GM12878 (cell line): ENCODE measurements around the gene FBXL15. TPM values are rescaled to one million over a fixed set of nuclear protein-coding genes. Genes with fewer than 3 reads are reported as not detected.

Experiments used
- ATAC-seq: fragments of 200-7000 bp; cut with Tn5 transposase; 3 replicates; pipeline ENCODE4 v1.9.1; 2020; ENCODE audit warnings: mild to moderate bottlenecking, moderate library complexity
- BruUV-seq: library from RNA; stranded (reverse); fragments of 400-500 nt; replicated peaks from 2 replicates; lab custom pipeline; 2021; lab: Mats Ljungman, UMichigan
- CTCF ChIA-PET: fragments of 300-600 bp; sonication (Branson Sonifier 250); formaldehyde crosslinking; extraction: SDS; loops from one replicate; lab custom pipeline; 2021; ENCODE audit warnings: inconsistent platforms; lab: Yijun Ruan, JAX
- POLR2A ChIA-PET: fragments of 350-600 bp; formaldehyde crosslinking; extraction: SDS; loops from one replicate; lab custom pipeline; 2021; ENCODE audit warnings: inconsistent platforms; lab: Charles Lee
- RAD21 ChIA-PET: fragments of 300-600 bp; sonication (Branson Sonifier 250); formaldehyde crosslinking; loops from one replicate; lab custom pipeline; 2023; ENCODE audit warnings: antibody characterized with exemption; ENCODE audit not compliant: unreplicated experiment; lab: Charles Lee
- SMC1A ChIA-PET: fragments of 300-600 bp; sonication (Branson Sonifier 250); formaldehyde crosslinking; loops from one replicate; lab custom pipeline; 2023; ENCODE audit not compliant: unreplicated experiment, uncharacterized antibody; lab: Charles Lee
- DNase-seq: peaks from one replicate; pipeline ENCODE4 v3.0.0-alpha.2; 2011; ENCODE audit warnings: low read depth, low spot score
- FAIRE-seq: peaks from 3 replicates; lab custom pipeline; 2011; peaks lifted over from hg19 to GRCh38; lab: Jason Lieb, UNC
- H2AFZ ChIP-seq: 2 replicates; pipeline ENCODE4 v1.6.0; 2011; ENCODE audit warnings: low read depth, low read length, control low read depth; ENCODE audit not compliant: control insufficient read depth
- H3K27ac ChIP-seq: 2 replicates; pipeline ENCODE4 v1.5.1; 2011; ENCODE audit warnings: control low read depth; ENCODE audit not compliant: control insufficient read depth, insufficient read depth
- H3K27me3 ChIP-seq, 2 experiments: replicated peaks in 1 of 2; 2 replicates each; pipeline versions ENCODE4 v1.6.0 to v1.6.1; 2011; ENCODE audit warnings: low read length in 1 of 2; ENCODE audit not compliant: control insufficient read depth in 2 of 2, insufficient read depth in 2 of 2
- H3K36me3 ChIP-seq, 2 experiments: 2 replicates each; pipeline ENCODE4 v1.5.1; 2011; ENCODE audit warnings: low read length in 1 of 2; ENCODE audit not compliant: control insufficient read depth in 2 of 2, insufficient read depth in 2 of 2
- H3K4me1 ChIP-seq: 2 replicates; pipeline ENCODE4 v1.6.1; 2011; ENCODE audit warnings: mild to moderate bottlenecking, low read length, moderate library complexity, mixed read lengths; ENCODE audit not compliant: control insufficient read depth, insufficient read depth
- H3K4me2 ChIP-seq: 2 replicates; pipeline ENCODE4 v1.6.0; 2011; ENCODE audit warnings: control low read depth; ENCODE audit not compliant: control insufficient read depth, insufficient read depth
- H3K4me3 ChIP-seq: fragments of 200-600 bp; sonication (generic); 2 replicates; pipeline ENCODE4 v1.5.1; 2016
- H3K79me2 ChIP-seq: 2 replicates; pipeline ENCODE4 v1.6.0; 2011; ENCODE audit warnings: low read length; ENCODE audit not compliant: control insufficient read depth, insufficient read depth
- H3K9ac ChIP-seq: 2 replicates; pipeline ENCODE4 v1.8.0; 2011; ENCODE audit warnings: low read length, control low read depth, mixed read lengths; ENCODE audit not compliant: control insufficient read depth, insufficient read depth
- H3K9me3 ChIP-seq: replicated peaks from 3 replicates; pipeline ENCODE4 v1.5.1; 2011; ENCODE audit warnings: mild to moderate bottlenecking, low read length; ENCODE audit not compliant: control insufficient read depth, insufficient read depth
- H4K20me1 ChIP-seq: 2 replicates; pipeline ENCODE4 v1.6.0; 2011; ENCODE audit not compliant: control insufficient read depth, insufficient read depth
- BHLHE40 ChIP-seq, 2 experiments: fragments of 450-650 bp in 1 of 2; IDR thresholded peaks; 2 replicates each; pipeline ENCODE4 v1.6.1; 2011 to 2017; ENCODE audit warnings: low read depth in 2 of 2, borderline replicate concordance in 1 of 2, improper control_type of control experiment in 1 of 2, low read length in 1 of 2, mild to moderate bottlenecking in 1 of 2
- EGR1 ChIP-seq, 2 experiments: IDR thresholded peaks; 1 replicate in 1 of 2; 2 replicates in 1 of 2; pipeline ENCODE4 v1.6.1; 2011 to 2012; ENCODE audit warnings: low read depth in 2 of 2, low read length in 2 of 2, borderline replicate concordance in 1 of 2, mild to moderate bottlenecking in 1 of 2, moderate library complexity in 1 of 2
- ESRRA ChIP-seq: IDR thresholded peaks from 2 replicates; pipeline ENCODE4 v1.6.1; 2012; ENCODE audit warnings: mild to moderate bottlenecking, low read length, improper control_type of control experiment
- ETV6 ChIP-seq, 2 experiments: fragments of 450-650 bp in 1 of 2; IDR thresholded peaks in 1 of 2; conservative IDR thresholded peaks in 1 of 2; 2 replicates each; pipeline ENCODE4 v1.6.1; 2014; ENCODE audit warnings: antibody characterized with exemption in 1 of 2, borderline replicate concordance in 1 of 2, low read depth in 1 of 2, mild to moderate bottlenecking in 1 of 2, moderate library complexity in 1 of 2
- IKZF1 ChIP-seq: fragments of 450-650 bp; conservative IDR thresholded peaks from 2 replicates; pipeline ENCODE4 v1.6.1; 2017; ENCODE audit warnings: antibody characterized with exemption, mild to moderate bottlenecking
- MXI1 ChIP-seq: fragments of 150-350 bp; IDR thresholded peaks from 2 replicates; pipeline ENCODE4 v1.6.1; 2011; ENCODE audit warnings: low read depth, mild to moderate bottlenecking, inconsistent platforms, low read length, improper control_type of control experiment
- NR2F1 ChIP-seq: fragments of 450-650 bp; conservative IDR thresholded peaks from 2 replicates; pipeline ENCODE4 v1.6.1; 2017; ENCODE audit warnings: mild to moderate bottlenecking
- NRF1 ChIP-seq: conservative IDR thresholded peaks from 2 replicates; pipeline ENCODE4 v1.6.1; 2011; ENCODE audit warnings: mild to moderate bottlenecking, low read depth, low read length, improper control_type of control experiment
- PML ChIP-seq: IDR thresholded peaks from 2 replicates; pipeline ENCODE4 v1.6.1; 2012; ENCODE audit warnings: low read length, inconsistent platforms
- RAD21 ChIP-seq: IDR thresholded peaks from 2 replicates; pipeline ENCODE4 v1.6.1; 2011; ENCODE audit warnings: mild to moderate bottlenecking, low read depth, low read length, moderate library complexity; ENCODE audit not compliant: insufficient read depth
- RFX5 ChIP-seq: IDR thresholded peaks from 2 replicates; pipeline ENCODE4 v1.6.1; 2011; ENCODE audit warnings: low read depth, low read length, improper control_type of control experiment
- SIN3A ChIP-seq: IDR thresholded peaks from 2 replicates; pipeline ENCODE4 v1.6.1; 2012; ENCODE audit warnings: low read depth, low read length, improper control_type of control experiment
- SP1 ChIP-seq: IDR thresholded peaks from one replicate; pipeline ENCODE4 v1.6.1; 2011; ENCODE audit warnings: low read depth, low read length
- WGBS: methylation state at CpG from one replicate; pipeline ENCODE4 v1.1.6; 2016; ENCODE audit warnings: low lambda C conversion rate; ENCODE audit not compliant: insufficient replicate concordance, insufficient coverage; ENCODE audit errors: missing lambda C conversion rate; 5-methylcytosine and 5-hydroxymethylcytosine counted together
- in situ Hi-C: fragments of 300-500 bp; cut with MboI; formaldehyde crosslinking; loops from 9 replicates; pipeline ENCODE4 v1.14.3; 2018; ENCODE audit warnings: mixed read lengths
- intact Hi-C: fragments of 100-400 bp; cut with micrococcal nuclease; formaldehyde crosslinking; loops from one replicate; pipeline ENCODE4 v1.14.2; 2022; ENCODE audit not compliant: unreplicated experiment
- polyA plus RNA-seq, 11 experiments: library from polyadenylated mRNA; depleted of rRNA in 4 of 11; unstranded in 6 of 11; stranded (reverse) in 5 of 11; fragments of >200 nt; fragmentation: Nextera tagmentation in 4 of 11; fragmentation: Illumina TruSeq in 1 of 11; extraction: Ambion mirVana in 4 of 11; extraction: Trizol in 1 of 11; gene quantifications; 1 replicate in 1 of 11; 2 replicates in 10 of 11; pipeline versions ENCODE4 v1.2.1 to v1.2.3, GENCODE V29; 2011 to 2016; ENCODE audit warnings: inconsistent platforms in 2 of 11, missing spikeins in 2 of 11, low read depth in 1 of 11
- total RNA-seq, 4 experiments: library from RNA; depleted of rRNA in 3 of 4; stranded (reverse); fragments of >200 nt in 3 of 4; fragmentation: Illumina TruSeq in 1 of 4; extraction: Trizol in 1 of 4; gene quantifications; 2 replicates each; pipeline versions ENCODE4 v1.2.1 to v1.2.3, GENCODE V29; 2013 to 2021
- TF ChIP-seq, protein P1 (sequence below): IDR thresholded peaks from 2 replicates; pipeline ENCODE4 v1.6.1; 2012; ENCODE audit warnings: mild to moderate bottlenecking, low read depth, low read length
- TF ChIP-seq, protein P2 (sequence below): fragments of 450-650 bp; IDR thresholded peaks from 2 replicates; pipeline ENCODE4 v1.6.1; 2018; ENCODE audit warnings: mild to moderate bottlenecking, low read depth, moderate library complexity; ENCODE audit not compliant: partially characterized antibody

The FBXL15 gene
- total and polyA plus RNA-seq, 10 of the 15 experiments (the other 5 are each of a cell fraction or from before 2014, with no cell fraction given): 0.13 to 21.3 (median 7.9) TPM

DNA sequence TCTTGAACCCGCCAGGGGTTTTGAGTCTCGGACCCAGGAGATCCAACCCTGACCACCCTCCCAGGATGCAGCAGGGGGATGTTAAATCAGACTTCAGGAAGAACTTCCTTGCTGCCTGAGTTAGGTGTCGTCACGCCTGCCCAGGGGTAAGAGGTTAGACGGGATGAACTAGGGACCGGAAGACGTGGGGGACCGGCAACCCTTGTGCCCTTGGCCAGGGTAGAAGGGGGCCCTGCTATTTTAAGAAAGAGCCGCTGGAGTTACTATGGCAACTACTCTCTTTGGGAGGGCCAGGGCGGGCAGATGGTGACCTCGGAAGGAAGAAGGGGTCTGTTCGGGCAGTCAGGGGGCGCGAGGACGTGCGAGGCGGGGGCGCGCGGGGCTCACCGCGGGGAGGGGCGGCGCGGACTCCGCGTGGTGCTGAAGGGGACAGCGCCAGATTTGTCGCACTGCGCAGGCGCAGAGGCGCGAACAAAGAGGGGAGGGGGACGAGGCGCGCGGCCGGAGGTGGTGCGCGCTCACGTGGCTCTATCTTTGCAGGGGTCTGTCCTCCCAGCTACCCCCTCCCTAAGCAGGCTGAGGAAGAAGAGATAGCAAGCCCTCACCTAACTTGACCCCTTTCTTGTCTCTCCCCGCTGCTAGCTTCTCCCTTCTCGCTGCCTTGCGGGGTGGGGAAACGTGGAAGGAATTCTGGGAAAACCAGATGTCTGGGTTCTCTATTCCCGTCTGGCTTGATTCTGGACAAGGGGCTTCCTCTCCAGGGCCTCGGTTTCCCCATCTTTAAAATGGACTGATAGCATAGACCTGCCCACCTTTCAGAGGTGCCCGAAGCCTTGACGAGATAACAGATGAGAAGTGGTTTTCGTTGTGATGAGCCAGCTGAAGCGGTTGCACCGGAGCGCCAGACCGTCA is 1.1 kb upstream of the FBXL15 start:
- H4K20me1 ChIP-seq: peaks cover 2% of the 10 kb centered on the region; the same call in 1 of the 2 replicates
- peak overlapping the region; percentile 100; the same call in 1 of the 2 replicates for H2AFZ ChIP-seq
- H3K27ac ChIP-seq: no peak overlapping the region
- no peak overlapping the region for H3K9ac ChIP-seq
- H3K9me3 ChIP-seq: no peaks in the 10 kb centered on the region
- CTCF ChIA-PET: interaction anchor here (0.7 to 5.6 kb wide), 10 partner anchors 11 to 189 kb away, joined by 3 to 90 read pairs (median 14); partner anchors contain the start of genes C10orf95, CUEDC2 and NFKB2
- SMC1A ChIA-PET: interaction anchor here (0.8 to 4.2 kb wide), 8 partner anchors 8 to 41 kb away, joined by 3 to 42 read pairs (median 4); partner anchors contain the start of genes CUEDC2 and NFKB2
- peaks cover 7% of the 10 kb centered on the region for H3K79me2 ChIP-seq
- peaks cover 18% of the 10 kb centered on the region for H3K4me1 ChIP-seq
- peaks cover 0 to 2% of the 10 kb centered on the region in 2 experiments; a peak in 2 of 4 replicates for H3K36me3 ChIP-seq
- H3K4me2 ChIP-seq: peak overlapping the region; percentile 95
- no peaks in the 10 kb centered on the region; a peak in 1 of 4 replicates for H3K27me3 ChIP-seq
- H3K4me3 ChIP-seq: peak overlapping the region; percentile 98
- WGBS: under 1% methylated on average over 31 of the region's 54 CpGs
- RAD21 ChIA-PET: interaction anchor here (0.8 to 3.8 kb wide), 10 partner anchors 12 to 189 kb away, joined by 3 to 24 read pairs (median 8); partner anchors contain the start of gene CUEDC2
- DNase-seq (no peak), ATAC-seq (no peak), FAIRE-seq (peak; percentile 44)
- BruUV-seq: no TSS peak
- POLR2A ChIA-PET: interaction anchor here (1.3 to 4.9 kb wide), 6 partner anchors 13 to 42 kb away, joined by 3 to 35 read pairs (median 20); partner anchors contain the start of genes C10orf95, CUEDC2 and NFKB2
- intact Hi-C loops (no loop called here), in situ Hi-C loops (no loop called here)
- TF ChIP-seq BHLHE40 (IDR thresholded peaks at IDR 0.05; ENCODE audit: borderline replicate concordance in 1 of 2, low read depth in 2 of 2, low read length in 1 of 2): 0 out of 4 replicates have a peak, but pooled peaks of 1 of the 2 experiments have one; percentile 5
- peak; percentile 67 for TF ChIP-seq NRF1
- TF ChIP-seq, protein P1, sequence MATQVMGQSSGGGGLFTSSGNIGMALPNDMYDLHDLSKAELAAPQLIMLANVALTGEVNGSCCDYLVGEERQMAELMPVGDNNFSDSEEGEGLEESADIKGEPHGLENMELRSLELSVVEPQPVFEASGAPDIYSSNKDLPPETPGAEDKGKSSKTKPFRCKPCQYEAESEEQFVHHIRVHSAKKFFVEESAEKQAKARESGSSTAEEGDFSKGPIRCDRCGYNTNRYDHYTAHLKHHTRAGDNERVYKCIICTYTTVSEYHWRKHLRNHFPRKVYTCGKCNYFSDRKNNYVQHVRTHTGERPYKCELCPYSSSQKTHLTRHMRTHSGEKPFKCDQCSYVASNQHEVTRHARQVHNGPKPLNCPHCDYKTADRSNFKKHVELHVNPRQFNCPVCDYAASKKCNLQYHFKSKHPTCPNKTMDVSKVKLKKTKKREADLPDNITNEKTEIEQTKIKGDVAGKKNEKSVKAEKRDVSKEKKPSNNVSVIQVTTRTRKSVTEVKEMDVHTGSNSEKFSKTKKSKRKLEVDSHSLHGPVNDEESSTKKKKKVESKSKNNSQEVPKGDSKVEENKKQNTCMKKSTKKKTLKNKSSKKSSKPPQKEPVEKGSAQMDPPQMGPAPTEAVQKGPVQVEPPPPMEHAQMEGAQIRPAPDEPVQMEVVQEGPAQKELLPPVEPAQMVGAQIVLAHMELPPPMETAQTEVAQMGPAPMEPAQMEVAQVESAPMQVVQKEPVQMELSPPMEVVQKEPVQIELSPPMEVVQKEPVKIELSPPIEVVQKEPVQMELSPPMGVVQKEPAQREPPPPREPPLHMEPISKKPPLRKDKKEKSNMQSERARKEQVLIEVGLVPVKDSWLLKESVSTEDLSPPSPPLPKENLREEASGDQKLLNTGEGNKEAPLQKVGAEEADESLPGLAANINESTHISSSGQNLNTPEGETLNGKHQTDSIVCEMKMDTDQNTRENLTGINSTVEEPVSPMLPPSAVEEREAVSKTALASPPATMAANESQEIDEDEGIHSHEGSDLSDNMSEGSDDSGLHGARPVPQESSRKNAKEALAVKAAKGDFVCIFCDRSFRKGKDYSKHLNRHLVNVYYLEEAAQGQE: peak; percentile 95
- TF ChIP-seq EGR1 (IDR thresholded peaks at IDR 0.05; ENCODE audit: borderline replicate concordance in 1 of 2, low read depth in 2 of 2, low read length in 2 of 2): peak in 1 of 2 experiments; percentile 36; a peak in 1 of 3 replicates
- no peak for TF ChIP-seq IKZF1
- TF ChIP-seq, protein P2, sequence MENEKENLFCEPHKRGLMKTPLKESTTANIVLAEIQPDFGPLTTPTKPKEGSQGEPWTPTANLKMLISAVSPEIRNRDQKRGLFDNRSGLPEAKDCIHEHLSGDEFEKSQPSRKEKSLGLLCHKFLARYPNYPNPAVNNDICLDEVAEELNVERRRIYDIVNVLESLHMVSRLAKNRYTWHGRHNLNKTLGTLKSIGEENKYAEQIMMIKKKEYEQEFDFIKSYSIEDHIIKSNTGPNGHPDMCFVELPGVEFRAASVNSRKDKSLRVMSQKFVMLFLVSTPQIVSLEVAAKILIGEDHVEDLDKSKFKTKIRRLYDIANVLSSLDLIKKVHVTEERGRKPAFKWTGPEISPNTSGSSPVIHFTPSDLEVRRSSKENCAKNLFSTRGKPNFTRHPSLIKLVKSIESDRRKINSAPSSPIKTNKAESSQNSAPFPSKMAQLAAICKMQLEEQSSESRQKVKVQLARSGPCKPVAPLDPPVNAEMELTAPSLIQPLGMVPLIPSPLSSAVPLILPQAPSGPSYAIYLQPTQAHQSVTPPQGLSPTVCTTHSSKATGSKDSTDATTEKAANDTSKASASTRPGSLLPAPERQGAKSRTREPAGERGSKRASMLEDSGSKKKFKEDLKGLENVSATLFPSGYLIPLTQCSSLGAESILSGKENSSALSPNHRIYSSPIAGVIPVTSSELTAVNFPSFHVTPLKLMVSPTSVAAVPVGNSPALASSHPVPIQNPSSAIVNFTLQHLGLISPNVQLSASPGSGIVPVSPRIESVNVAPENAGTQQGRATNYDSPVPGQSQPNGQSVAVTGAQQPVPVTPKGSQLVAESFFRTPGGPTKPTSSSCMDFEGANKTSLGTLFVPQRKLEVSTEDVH: no peak
- TF ChIP-seq ESRRA: no peak
- peak; percentile 38; the same call in 1 of the 2 replicates for TF ChIP-seq SIN3A
- TF ChIP-seq MXI1: peak; percentile 29; the same call in 1 of the 2 replicates
- no peak for TF ChIP-seq ETV6 (conservative IDR thresholded peaks at IDR 0.05 in 1 of 2, IDR thresholded peaks at IDR 0.05 in 1 of 2; ENCODE audit: borderline replicate concordance in 1 of 2, low read depth in 1 of 2)
- TF ChIP-seq SP1: no peak
- TF ChIP-seq PML: no peak
- no peak for TF ChIP-seq RAD21
- no peak for TF ChIP-seq RFX5
- TF ChIP-seq NR2F1: no peak
